Measurements from ENCODE around the gene TMEM131L. TPM values are rescaled to one million over a fixed set of nuclear protein-coding genes. Genes with fewer than 3 reads are reported as not detected.
"Not testable (repeated sequence)": the region's sequence is repeated elsewhere in the genome, so short reads cannot be mapped to it uniquely, and the experiment has no call there.

TMEM131L gene
- total RNA-seq, 6 experiments from 2014 or later: 7.7 to 8.9 (median 8.0) TPM

- DNase-seq: no peak
- Mint-ChIP-seq H3K36me3 (ENCODE audit: low read depth) (peaks cover 6% of the 10 kb centered on the region; the same call in 1 of the 2 replicates), H3K4me1 (ENCODE audit: low read depth) (peaks cover 19% of the 10 kb centered on the region), H3K27me3 (ENCODE audit: insufficient read depth) (no peaks in the 10 kb centered on the region), H3K4me3 (no peak overlapping the region), H3K27ac (no peak overlapping the region), H3K9me3 (no peaks in the 10 kb centered on the region)
- TF ChIP-seq, protein P1, sequence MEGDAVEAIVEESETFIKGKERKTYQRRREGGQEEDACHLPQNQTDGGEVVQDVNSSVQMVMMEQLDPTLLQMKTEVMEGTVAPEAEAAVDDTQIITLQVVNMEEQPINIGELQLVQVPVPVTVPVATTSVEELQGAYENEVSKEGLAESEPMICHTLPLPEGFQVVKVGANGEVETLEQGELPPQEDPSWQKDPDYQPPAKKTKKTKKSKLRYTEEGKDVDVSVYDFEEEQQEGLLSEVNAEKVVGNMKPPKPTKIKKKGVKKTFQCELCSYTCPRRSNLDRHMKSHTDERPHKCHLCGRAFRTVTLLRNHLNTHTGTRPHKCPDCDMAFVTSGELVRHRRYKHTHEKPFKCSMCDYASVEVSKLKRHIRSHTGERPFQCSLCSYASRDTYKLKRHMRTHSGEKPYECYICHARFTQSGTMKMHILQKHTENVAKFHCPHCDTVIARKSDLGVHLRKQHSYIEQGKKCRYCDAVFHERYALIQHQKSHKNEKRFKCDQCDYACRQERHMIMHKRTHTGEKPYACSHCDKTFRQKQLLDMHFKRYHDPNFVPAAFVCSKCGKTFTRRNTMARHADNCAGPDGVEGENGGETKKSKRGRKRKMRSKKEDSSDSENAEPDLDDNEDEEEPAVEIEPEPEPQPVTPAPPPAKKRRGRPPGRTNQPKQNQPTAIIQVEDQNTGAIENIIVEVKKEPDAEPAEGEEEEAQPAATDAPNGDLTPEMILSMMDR (IDR thresholded peaks at IDR 0.05): no peak
Observed at GRCh38 chr4:153545822-153546221, 79.7 kb downstream of the TMEM131L start.

- Mint-ChIP-seq H3K4me1 (ENCODE audit: low read depth) (peaks cover 15% of the 10 kb centered on the region), H3K36me3 (ENCODE audit: low read depth) (peaks cover 6% of the 10 kb centered on the region; the same call in 1 of the 2 replicates), H3K4me3 (no peak overlapping the region), H3K9me3 (no peaks in the 10 kb centered on the region), H3K27ac (no peak overlapping the region), H3K27me3 (ENCODE audit: insufficient read depth) (no peaks in the 10 kb centered on the region)
- TF ChIP-seq, protein P1 (IDR thresholded peaks at IDR 0.05): no peak
- DNase-seq: no peak
Observed at GRCh38 chr4:153546280-153546679, 80.1 kb downstream of the TMEM131L start.

DNA sequence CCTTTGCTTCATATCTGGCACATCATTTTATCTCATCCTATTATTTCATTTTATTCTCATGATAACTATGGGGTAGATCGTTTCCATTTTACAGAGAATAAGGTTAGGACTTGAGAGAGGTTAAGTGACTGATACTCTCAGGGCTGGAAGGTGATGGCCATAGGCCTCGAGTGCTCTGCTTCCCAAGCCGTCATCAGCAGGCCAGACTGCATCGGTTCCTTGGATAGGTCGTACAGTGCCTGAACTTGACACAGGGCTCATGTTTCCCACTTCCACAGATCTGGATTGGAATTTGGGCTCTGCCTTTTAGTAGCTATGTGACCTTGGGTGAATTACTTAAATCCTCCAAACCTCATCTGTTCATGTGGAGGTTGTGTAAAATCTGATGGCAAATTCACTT lies 81.4 kb downstream of the TMEM131L start:
- TF ChIP-seq, protein P1 (IDR thresholded peaks at IDR 0.05): no peak
- Mint-ChIP-seq H3K27me3 (ENCODE audit: insufficient read depth) (no peaks in the 10 kb centered on the region), H3K36me3 (ENCODE audit: low read depth) (0 out of 2 replicates have a peak, but pooled peaks cover 6% of the 10 kb centered on the region), H3K27ac (no peak overlapping the region), H3K4me1 (ENCODE audit: low read depth) (peaks cover 2% of the 10 kb centered on the region), H3K4me3 (no peak overlapping the region), H3K9me3 (no peaks in the 10 kb centered on the region)
- no peak for DNase-seq

DNA sequence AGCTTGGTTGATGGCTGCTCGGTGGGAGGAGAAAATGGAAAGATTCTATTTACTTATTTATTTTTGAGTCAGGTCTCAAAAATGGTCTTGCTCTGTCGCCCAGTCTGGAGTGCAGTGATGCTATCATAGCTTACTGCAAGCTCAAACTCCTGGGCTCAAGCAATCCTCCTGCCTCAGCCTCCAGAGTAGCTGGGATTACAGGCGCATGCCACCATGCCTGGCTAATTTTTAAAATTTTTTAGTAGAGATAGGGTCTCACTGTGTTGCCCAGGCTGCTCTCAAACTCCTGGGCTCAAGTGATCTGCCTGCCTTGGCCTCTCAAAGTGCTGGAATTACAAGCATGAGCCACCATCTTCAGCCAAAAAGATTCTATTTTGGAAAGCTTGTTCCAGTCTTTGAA lies 82.7 kb downstream of the TMEM131L start:
- H3K27ac Mint-ChIP-seq; H3K36me3 Mint-ChIP-seq (ENCODE audit: low read depth); H3K9me3 Mint-ChIP-seq; H3K4me3 Mint-ChIP-seq; H3K27me3 Mint-ChIP-seq (ENCODE audit: insufficient read depth); DNase-seq: not testable (repeated sequence)
- peaks cover 12% of the 10 kb centered on the region for H3K4me1 Mint-ChIP-seq (ENCODE audit: low read depth)

- 0 out of 2 replicates have a peak, but pooled peaks cover 5% of the 10 kb centered on the region for H3K36me3 Mint-ChIP-seq (ENCODE audit: low read depth)
Observed at GRCh38 chr4:153549405-153549804, 83.2 kb downstream of the TMEM131L start.

DNA sequence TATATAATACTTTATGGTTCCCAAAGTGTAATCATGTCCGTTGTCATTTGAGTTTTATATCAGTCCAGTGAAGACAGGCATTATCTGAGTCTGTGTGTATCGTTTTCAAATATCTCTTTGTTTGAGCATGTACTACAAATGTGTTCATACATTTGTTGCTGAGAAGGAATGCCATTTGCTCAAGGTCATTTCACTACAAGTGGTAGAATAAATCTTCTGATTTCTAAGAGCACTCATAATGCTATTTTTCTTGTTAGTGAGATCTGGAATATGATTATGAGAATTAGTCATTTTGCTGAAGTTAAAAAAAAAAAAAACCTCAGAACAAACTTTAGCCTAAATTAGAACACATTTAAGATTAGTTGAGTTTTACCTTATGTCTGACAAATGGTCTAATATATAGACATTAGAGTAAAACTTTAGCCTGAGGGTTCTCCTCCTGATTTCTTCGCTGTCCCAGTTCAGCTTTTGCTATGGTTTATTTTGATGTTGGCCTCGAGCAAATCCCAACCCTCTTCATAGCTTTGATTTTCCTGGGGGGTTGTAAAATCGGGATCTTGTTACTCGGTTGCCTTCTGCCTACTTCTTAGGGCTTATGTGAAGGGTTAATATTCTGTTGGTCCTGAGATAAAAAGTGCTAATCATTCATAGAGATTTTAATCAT lies 87.1 kb downstream of the TMEM131L start:
- TF ChIP-seq, protein P1 (IDR thresholded peaks at IDR 0.05): no peak
- Mint-ChIP-seq H3K36me3 (ENCODE audit: low read depth) (no peaks in the 10 kb centered on the region), H3K4me3 (no peak overlapping the region)

More at GRCh38 chr4:153549405-153549804, 83.2 kb downstream of the TMEM131L start:
- H3K4me3 Mint-ChIP-seq: no peak overlapping the region
- H3K9me3 Mint-ChIP-seq: no peaks in the 10 kb centered on the region
- TF ChIP-seq, protein P1 (IDR thresholded peaks at IDR 0.05): no peak
- peaks cover 12% of the 10 kb centered on the region for H3K4me1 Mint-ChIP-seq (ENCODE audit: low read depth)
- no peak for DNase-seq
- H3K27ac Mint-ChIP-seq: no peak overlapping the region
- H3K27me3 Mint-ChIP-seq (ENCODE audit: insufficient read depth): no peaks in the 10 kb centered on the region

More for the DNA sequence above, 87.1 kb downstream of the TMEM131L start:
- H3K27ac Mint-ChIP-seq: no peak overlapping the region; the same call in 1 of the 2 replicates
- peaks cover 34% of the 10 kb centered on the region for H3K4me1 Mint-ChIP-seq (ENCODE audit: low read depth)
- H3K9me3 Mint-ChIP-seq: no peaks in the 10 kb centered on the region
- H3K27me3 Mint-ChIP-seq (ENCODE audit: insufficient read depth): no peaks in the 10 kb centered on the region
- DNase-seq: no peak

Measured in HFFc6 (cell line).